ENCODE measurements around the gene CCDC106. TPM values are rescaled to one million over a fixed set of nuclear protein-coding genes. Genes with fewer than 3 reads are reported as not detected.
A peak's percentile ranks its signal among the peaks of the same experiment; 100 is the strongest.

The CCDC106 gene
- total RNA-seq, 1 donor from 2014 or later = 15.9 TPM

DNA sequence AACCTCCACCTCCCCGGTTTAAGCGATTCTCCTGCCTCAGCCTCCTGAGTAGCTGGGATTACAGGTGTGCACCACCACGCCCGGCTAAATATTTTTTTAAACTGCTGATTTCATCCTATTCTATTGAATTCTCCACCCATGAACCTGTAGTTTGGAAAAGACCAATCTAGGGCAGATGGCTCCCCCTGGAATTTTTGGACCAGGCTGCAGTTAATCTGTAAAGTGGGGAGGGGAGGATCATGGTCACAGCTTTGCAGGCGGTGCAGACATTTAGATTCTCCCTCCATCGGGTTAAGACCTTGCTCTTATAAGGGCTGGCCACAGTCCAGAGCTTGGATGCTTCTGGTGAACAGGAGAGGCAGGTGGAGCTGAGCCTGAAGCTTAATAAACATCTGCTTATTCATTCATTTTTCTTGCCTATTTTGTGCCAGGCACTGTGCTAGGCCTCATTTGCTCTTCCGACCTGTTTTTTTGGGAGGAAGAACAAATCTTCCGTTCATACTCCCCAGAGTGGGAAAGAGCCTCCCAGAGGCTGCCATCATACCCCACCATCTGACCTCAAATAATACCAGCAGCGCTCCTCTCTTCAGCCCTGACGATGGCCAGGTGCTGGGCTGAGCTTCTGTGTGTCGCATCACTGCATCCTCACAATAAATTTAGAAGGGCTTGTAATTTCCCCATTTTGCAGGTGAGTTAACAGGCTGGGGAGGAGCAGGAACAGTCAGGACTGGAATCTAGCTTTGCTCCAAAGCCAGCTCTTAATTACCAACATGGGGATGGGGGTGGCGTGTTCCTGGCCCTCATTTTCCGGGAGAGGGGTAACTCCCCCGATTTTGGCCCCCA lies 902 bp upstream of the CCDC106 start:
- no peak for DNase-seq (ENCODE audit: low spot score)
- intact Hi-C loops (cut with DNase I) = no loop called here

DNA sequence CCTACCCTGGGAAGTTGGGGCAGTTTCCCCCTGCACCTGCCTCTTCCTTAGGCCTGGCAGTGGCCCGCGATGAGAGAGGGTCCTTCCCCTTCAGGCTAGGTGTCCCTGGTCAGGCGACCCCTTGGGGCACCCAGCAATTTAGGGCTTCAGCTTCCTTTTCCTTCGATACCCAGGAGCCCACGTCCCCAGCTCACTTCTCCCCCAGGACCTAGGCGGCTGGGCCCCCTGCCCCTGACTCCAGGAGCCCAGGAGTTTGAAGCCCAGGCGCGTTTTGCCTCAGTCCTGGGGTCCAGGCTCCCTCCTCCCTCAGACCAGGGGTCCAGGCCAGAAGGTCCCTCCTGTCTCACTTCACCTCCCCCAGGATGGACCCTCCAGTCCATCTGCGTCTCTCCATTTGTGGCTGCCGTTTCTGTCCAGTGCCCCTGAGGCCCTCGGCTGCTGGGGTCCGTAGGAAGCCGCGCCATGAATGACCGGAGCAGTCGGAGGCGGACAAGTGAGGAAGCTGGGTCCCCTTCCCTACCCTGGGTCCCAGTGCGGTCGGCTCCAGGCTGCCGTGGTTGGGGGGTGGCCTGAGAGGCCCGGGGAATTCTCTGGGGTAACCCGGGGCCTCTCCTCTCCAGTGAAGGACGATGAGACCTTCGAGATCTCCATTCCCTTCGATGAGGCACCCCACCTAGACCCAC lies 714 bp downstream of the CCDC106 start:
- no peak for DNase-seq (ENCODE audit: low spot score)
- intact Hi-C loops (cut with DNase I) = no loop called here

DNA sequence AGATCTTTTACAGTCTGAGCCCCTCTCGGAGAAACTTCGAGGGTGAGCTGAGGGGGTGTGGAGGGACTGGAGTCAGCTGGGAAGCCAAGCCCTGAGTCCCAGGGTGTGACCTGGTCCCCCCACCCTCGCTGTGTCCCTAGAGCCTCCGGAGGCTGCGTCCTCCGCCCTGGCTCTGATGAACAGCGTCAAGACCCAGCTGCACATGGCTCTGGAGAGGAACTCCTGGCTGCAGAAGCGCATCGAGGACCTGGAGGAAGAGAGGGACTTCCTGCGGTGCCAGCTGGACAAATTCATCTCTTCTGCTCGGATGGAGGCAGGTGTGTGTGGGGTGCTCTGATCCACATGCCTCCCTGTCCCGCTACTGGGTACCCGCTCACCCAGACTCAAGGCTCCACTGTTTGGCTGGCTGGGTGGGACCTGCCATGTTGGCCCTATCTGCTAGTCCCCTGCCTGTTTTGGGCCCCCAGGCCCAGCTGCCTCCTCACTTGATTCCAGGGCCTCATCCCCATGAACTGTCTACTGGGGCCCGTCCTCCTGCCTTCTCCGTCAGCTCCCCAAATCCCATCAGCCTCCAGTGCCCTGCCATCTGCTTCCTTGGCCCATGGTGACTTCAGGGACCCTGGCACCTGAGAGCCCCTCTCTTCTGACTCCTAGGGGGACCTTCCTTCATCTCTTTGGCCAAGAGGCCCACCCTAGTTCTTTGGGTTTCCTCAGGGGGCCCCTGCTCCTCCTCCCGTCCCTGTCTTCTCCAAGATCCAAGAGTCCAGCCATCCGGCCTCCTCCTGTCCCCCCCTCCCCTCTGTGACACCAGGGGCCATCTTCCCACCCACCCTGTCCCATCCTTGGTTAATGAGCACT lies 1.5 kb downstream of the CCDC106 start:
- intact Hi-C loops (cut with DNase I) = no loop called here

DNA sequence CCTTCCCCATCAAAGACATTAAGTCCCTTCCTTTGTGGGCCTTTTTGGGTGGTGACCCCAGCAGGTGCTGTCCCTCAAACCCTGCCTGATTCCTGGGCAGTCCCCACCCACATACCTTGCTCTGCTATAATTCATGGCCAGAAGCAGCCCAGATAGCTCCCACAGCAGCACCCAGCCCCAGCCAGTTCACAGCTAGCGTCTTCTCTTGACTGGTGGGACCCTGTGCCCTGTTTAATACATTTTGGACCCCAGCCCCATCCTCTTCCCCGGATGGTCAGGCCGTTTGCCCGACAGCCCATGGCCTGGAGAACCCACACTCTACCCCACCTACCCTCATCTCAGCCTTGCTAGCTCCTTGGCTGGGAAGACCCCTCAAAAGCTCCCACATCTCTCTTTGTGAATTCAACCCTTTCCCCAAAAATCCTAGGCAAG lies 2.1 kb downstream of the CCDC106 start:
- intact Hi-C loops (cut with DNase I) = no loop called here
- DNase-seq (ENCODE audit: low spot score) = no peak

More for the DNA sequence above, 1.5 kb downstream of the CCDC106 start:
- DNase-seq (ENCODE audit: low spot score) = no peak

DNA sequence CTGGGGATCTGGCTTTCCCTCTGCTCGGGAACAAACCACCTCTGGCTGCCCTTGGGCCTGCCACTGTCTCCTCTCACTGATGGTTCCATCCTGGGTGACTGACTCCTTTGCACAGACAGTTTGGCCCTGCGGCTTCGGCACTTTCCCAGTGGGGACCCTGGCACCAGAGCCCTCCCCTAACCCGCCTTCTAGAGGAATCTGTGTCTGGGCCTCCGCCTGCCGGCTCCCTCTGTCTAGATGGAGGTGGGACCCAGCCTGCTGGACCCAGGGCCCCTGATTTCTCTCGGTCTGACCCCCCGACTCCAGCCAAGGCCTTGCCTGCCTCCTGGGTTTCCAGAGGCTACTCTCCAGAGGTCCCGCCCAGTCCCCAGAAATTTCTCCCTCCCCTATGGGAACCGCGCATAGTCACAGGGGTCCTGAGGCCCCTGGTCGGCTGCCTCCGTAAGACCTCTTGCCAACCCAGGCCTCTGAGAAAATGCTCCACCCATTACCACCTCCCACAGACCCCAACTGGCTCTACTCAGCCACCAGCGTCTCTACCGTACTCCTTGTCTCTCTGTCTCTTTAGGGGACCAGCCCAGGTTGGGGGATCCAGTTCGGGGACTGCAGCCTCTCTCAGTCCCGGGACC lies 2.7 kb downstream of the CCDC106 start:
- intact Hi-C loops (cut with DNase I) = no loop called here

DNA sequence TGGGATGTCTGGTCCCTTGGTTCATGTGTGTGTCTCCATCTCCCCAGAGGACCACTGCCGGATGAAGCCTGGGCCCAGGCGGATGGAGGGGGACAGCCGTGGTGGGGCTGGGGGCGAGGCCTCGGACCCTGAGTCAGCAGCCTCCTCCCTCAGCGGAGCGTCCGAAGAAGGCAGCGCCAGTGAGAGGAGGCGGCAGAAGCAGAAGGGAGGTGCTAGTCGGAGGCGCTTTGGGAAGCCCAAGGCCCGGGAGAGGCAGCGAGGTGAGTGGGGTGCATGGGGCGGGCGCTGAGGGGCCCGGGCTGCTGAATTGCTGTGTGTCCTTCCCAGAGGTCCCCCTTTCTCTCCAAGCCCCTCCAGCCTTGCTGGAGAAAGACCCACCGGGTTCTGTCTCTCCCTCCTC lies 3.2 kb downstream of the CCDC106 start:
- intact Hi-C loops (cut with DNase I) = no loop called here
- DNase-seq (ENCODE audit: low spot score) = no peak

More for the DNA sequence above, 2.7 kb downstream of the CCDC106 start:
- no peak for DNase-seq (ENCODE audit: low spot score)

DNA sequence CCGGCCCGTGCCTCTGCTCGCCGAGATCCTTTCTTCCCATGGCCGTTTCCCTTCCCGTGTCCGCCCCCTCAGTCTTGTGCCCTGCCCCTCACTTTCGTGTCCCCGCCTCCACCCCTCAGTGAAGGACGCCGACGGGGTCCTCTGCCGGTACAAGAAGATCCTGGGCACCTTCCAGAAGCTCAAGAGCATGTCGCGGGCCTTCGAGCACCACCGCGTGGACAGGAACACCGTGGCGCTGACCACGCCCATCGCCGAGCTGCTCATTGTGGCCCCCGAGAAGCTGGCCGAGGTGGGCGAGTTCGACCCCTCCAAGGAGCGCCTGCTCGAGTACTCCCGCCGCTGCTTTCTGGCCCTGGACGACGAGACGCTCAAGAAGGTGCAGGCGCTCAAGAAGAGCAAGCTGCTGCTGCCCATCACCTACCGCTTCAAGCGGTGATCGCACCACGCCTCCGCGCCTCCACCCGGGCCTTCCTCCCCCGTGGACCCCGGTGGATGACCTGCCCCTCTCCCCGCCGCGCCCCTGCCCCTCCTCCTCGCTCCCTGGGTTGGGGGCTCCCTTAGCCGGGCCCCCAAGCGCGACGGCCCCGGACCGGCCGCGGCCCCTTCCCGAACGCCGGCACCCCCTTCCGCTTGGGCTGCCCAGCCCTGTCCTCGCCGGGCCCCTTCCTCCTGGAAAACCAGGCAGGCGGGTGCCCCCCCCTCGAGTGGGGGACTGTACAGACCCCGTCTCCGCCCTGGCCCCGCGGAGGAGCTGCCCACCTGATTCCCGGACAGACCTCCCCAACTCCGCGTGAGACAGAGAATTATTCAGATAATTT lies 4.5 kb downstream of the CCDC106 start:
- DNase-seq (ENCODE audit: low spot score) = no peak
- intact Hi-C loops (cut with DNase I) = no loop called here

DNA sequence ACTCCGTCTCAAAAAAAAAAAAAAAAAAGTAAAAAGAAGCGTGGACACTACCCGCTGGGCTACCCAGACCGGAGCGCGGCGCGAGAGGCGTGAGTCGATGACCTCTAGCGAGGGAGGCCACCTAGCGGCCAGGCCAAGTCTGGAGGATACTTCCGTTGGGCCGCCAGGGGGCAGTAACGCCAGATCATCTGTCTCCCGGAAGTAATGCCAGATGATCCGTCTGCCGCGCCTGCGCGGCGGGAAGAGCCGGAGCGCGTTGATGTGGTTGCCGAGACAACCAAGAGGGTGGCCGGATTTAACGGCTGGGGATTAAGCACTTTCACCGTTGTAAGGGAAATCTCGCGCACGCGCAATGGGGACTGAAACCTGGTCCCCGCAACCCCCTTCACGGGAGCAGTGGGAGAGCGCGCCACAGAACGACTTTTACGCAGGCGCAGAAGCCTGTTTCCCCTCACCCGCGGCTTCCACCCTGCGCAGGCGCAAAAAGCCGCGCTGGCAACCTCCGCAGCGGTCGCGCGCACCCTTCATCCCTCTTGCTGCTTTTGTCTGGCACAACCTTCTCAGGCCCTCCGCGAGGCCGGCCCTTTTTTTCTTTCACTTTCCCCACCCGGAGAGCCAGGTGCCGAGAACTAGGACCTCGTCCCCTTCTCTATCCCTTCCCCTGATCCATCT lies 5.8 kb downstream of the CCDC106 start:
- peak; percentile 98 for DNase-seq (ENCODE audit: low spot score)
- intact Hi-C loops (cut with DNase I) = no loop called here

DNA sequence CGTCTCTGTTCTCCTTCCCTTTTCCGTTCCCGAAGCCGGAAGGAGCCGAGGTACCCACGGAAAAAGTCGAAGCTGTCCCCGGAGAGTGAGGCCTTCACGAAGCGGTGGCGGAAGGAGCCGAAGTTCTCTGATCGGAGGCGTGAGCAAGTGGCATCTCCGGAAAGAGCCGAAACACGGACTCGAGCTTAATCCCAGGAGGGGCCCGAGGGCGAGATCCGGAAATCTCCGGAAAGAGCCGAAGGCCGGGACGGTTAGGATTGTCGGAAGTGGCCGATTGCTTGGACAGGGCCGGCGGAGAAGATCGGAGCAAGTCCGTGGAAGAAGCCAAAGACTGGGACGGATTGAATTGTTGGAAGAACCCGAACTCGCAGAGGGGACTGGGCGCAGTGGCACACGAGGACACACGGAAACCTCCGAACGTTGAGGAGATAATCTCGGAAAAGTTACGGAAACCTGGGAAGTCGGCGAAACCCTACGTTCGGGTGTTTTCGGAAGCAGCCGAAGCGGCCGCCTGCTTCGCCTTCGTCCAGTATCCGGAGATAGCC lies 6.4 kb downstream of the CCDC106 start:
- intact Hi-C loops (cut with DNase I) = no loop called here
- peak; percentile 99 for DNase-seq (ENCODE audit: low spot score)

DNA sequence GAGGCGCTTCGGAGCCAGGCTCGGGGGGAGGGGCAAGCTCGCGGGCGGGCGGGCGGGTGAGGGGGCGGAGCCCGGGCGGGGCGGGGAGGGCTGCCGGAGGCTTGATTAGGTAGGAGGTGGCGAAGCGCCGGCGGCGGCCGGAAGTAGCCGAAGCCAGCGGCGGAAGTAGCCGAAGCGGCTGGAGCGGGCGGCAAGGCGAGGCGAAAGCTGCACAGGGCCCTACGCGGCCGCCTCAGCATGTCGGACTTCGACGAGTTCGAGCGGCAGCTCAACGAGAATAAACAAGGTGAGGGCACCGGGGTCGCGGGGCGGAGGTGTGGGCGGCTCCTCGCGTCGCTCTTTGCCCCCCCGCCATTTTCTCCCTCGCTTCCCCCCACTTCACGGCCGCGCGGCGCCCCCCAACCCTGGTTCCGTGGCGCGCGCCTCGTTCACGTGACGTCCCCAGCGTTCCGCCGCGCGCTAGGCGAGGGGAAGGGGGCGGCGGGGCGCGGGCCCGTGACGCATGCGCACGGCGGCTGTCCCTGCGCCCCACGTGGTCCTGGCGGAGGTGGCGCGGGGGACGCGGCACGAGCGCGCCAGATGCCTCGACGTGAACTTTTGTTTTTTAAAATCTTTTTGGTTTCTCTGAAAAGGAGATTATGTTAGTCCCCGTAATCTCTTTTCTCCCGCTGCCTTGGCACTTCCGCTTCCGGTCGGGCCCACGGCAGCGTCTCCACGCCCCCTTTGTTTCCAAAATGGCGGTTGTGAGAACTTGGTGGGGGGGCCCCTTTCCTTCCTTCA lies 7.0 kb downstream of the CCDC106 start, which contains the start of gene U2AF2:
TSS of gene U2AF2 (plus strand) at position 168 of the 780 bp plus-strand sequence. CDS start at position 238, 70 bp downstream.
- DNase-seq (ENCODE audit: low spot score) = peak; percentile 99
- intact Hi-C loops (cut with DNase I) = no loop called here

DNA sequence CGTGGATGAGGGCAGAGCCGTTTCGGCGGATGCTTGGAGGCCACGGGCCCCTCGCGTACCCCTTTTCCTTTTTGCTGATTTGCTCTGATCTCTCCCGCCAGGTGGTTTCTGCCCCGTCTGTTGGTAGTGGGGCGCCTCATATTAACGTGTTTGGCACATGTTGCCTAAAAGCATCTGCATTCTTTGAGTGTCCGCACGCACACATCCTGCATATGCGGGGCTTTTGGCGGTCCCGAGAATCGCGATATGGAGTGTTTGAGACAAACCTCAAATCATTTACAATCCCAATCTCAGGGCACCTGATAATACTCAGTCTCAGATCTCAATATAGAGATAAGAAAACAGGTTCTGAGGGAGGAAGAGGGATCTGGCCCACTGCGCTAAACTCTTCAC lies 7.6 kb downstream of the CCDC106 start:
- DNase-seq (ENCODE audit: low spot score) = no peak
- intact Hi-C loops (cut with DNase I) = no loop called here

DNA sequence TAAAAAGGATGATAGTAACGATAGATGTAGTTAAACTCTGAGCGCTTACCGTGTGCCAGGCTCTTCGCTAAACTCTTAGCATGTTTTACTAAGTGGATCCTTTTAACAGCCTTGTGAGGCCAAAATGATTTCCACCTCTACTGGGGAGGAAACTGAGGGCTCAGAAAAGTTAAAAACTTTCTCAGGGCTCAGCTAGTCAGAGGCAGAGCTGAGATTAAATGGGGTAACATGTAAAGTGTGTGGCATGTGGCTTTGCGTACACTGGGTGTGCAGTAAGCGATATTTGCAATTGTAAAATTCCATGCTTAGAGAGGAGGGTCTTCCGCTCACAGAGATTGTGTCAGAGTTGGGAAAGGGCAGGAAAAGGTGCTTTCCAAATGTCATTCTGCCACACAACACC lies 8.5 kb downstream of the CCDC106 start:
- no peak for DNase-seq (ENCODE audit: low spot score)
- intact Hi-C loops (cut with DNase I) = no loop called here

DNA sequence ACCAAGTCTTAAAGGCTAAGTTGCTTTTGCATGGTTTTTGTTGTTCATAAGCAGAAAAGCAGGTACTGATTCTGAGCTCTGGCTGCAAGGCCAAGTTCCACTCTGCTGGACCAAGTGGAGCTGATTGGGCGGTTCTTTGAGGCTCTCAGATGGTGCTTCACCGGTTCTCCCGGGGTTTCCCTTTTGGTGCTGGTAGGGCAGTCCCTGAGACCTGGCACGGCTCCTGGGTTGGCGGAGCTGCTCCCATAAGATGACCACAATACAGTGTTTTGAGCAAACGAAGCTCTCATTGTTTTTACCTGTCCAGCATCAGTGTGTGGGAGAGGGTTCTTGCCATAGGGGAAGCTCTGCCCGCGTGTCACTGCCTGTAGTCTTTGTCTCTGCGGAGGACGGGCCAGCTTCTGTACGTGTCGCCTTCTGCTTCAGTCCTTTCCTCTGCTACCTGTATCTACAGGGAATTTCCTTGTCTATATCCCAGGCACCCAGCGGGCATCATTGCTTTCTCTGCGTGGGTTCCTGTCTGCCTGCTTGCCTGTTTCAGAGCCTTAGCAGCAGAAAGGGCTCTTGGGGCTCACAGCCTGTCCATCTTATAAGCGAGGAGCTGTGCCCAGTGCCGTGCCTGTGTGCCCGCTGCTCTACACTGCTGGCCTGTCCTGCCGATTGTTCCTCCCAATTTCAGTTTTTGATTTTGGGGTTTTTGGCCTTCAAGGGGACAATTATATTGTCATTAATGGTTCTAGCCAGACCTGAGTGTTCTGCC lies 9.2 kb downstream of the CCDC106 start:
- intact Hi-C loops (cut with DNase I) = no loop called here
- DNase-seq (ENCODE audit: low spot score) = no peak

DNA sequence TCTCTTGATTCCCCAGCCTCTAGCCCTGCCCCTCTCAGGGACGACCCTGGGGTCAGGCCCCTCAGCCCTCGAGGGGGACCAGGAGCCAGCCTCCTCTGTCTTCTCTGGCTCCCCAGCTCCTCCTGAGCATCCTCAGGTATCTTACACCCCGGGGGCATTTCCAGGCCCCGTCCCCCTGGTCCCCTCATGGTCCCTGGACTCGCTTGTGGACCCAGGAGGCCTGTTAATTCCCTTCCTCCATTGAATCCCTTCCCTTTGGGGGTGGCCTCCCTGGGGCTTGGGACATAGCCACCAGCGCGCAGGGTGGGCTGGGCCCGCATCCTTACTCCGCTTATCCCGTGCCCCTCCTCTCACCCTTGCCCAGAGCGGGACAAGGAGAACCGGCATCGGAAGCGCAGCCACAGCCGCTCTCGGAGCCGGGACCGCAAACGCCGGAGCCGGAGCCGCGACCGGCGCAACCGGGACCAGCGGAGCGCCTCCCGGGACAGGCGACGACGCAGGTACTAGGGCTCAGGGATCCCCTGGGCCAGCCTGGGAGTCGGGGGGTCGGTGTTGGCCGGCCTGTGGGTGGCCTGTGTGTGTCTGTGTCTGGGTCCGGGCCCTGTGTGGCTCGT lies 10.9 kb downstream of the CCDC106 start:
- intact Hi-C loops (cut with DNase I) = no loop called here
- no peak for DNase-seq (ENCODE audit: low spot score)

DNA sequence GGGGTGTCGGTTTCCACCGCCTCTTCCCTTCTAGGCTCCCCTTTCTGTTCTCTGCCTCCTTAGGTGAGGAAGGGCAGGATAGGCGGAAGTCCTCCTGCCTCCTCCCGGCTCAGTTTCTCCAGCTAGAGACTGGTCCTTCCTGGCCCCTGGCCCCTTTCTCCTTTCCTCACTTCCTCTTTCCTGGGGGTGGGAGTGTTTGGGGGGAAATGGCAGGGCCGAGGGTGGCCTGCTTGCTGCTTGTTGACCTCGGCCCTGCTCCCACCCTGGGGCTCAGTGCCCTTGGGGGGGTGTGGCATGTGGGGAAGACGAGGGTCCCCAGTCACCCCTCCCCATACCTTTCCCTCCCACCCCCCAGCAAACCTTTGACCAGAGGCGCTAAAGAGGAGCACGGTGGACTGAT lies 11.8 kb downstream of the CCDC106 start:
- intact Hi-C loops (cut with DNase I) = no loop called here

DNA sequence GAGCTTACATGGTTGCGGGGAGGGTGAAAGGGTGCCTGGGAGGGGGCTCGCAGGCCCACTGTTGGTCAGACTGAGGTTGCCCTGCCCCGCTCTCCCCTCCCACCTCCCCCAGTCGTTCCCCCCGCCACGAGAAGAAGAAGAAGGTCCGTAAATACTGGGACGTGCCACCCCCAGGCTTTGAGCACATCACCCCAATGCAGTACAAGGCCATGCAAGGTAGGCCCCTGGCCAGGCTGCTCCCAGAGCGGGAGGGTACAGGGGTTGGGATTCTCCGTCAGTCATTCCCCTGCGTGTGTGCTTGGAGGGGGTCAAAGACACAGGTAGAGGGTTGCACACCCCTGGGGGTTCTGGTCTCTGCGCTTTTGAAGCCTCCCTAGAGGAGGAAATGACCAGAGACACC lies 12.4 kb downstream of the CCDC106 start:
- DNase-seq (ENCODE audit: low spot score) = no peak
- intact Hi-C loops (cut with DNase I) = no loop called here

More for the DNA sequence above, 11.8 kb downstream of the CCDC106 start:
- DNase-seq (ENCODE audit: low spot score) = no peak

Measured in cardiac septum (tissue), 1 donor.